ENCODE measurements around the gene SMURF2. TPM values are rescaled to one million over a fixed set of nuclear protein-coding genes. Genes with fewer than 3 reads are reported as not detected.

Gene SMURF2
- total and polyA plus RNA-seq, 9 donors: 9.9 to 29.0 (median 22.6) TPM

DNA sequence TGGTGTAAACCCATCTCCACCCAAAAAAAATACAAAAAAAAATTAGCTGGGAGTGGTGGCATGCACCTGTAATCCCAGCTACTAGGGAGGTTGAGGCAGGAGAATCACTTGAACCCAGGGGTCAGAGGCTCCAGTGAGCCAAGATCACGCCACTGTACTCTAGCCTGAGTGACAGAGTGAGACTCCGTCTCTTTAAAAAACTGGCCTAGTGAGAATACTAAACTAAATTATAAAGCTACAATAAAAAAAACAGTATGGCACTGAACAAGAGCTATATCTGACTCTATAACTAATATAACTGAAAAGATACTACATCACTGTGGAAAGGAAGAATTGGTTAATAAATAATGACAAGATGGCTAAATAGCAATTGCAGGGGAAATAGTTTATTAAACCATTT lies 6.4 kb downstream of the SMURF2 start:
- Histone ChIP-seq H3K27me3 (no peaks in the 10 kb centered on the region), H3K36me3 (no peaks in the 10 kb centered on the region), H3K9me3 (no peaks in the 10 kb centered on the region), H3K4me1 (ENCODE audit: insufficient read depth) (peaks cover 3% of the 10 kb centered on the region), H3K27ac (no peak overlapping the region), H3K4me3 (no peak overlapping the region)
- intact Hi-C loops (cut with DNase I): no loop called here
- no peak for DNase-seq
- TF ChIP-seq EP300 (IDR thresholded peaks at IDR 0.05) (no peak), POLR2A (IDR thresholded peaks at IDR 0.05) (no peak)
- TF ChIP-seq, protein P1, sequence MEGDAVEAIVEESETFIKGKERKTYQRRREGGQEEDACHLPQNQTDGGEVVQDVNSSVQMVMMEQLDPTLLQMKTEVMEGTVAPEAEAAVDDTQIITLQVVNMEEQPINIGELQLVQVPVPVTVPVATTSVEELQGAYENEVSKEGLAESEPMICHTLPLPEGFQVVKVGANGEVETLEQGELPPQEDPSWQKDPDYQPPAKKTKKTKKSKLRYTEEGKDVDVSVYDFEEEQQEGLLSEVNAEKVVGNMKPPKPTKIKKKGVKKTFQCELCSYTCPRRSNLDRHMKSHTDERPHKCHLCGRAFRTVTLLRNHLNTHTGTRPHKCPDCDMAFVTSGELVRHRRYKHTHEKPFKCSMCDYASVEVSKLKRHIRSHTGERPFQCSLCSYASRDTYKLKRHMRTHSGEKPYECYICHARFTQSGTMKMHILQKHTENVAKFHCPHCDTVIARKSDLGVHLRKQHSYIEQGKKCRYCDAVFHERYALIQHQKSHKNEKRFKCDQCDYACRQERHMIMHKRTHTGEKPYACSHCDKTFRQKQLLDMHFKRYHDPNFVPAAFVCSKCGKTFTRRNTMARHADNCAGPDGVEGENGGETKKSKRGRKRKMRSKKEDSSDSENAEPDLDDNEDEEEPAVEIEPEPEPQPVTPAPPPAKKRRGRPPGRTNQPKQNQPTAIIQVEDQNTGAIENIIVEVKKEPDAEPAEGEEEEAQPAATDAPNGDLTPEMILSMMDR (IDR thresholded peaks at IDR 0.05): no peak
- WGBS, 3 donors: 95 to 99% (median 98%) methylated on average over 2 of the region's 2 CpGs

DNA sequence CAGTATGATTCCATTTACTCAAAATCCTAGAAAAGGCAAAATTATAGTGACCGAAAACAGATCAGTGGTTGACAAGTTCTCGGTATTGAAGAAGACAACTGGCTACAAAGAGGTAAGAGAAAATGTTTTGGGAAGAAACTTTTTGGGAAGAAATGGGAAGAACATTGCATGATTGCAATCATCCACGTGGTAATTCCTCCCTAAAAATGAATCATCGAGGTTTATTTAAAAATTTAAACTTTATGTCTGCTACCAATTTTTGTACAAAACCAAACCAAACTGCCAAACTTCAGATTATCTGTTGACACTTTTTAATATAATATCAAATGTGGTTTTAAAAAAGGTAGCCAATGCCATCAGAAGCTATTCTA lies 8.1 kb downstream of the SMURF2 start:
- no peaks in the 10 kb centered on the region for H3K9me3 ChIP-seq
- H3K27me3 ChIP-seq: no peaks in the 10 kb centered on the region
- H3K4me3 ChIP-seq: no peak overlapping the region
- TF ChIP-seq, protein P1 (IDR thresholded peaks at IDR 0.05): no peak
- TF ChIP-seq EP300 (IDR thresholded peaks at IDR 0.05): no peak
- TF ChIP-seq POLR2A (IDR thresholded peaks at IDR 0.05): no peak
- intact Hi-C loops (cut with DNase I): no loop called here
- H3K27ac ChIP-seq: no peak overlapping the region
- no peak for DNase-seq
- no peaks in the 10 kb centered on the region for H3K36me3 ChIP-seq
- 69 to 72% (median 72%) methylated on average over 4 of the region's 4 CpGs for WGBS, 3 donors
- H3K4me1 ChIP-seq (ENCODE audit: insufficient read depth): peaks cover 1% of the 10 kb centered on the region

DNA sequence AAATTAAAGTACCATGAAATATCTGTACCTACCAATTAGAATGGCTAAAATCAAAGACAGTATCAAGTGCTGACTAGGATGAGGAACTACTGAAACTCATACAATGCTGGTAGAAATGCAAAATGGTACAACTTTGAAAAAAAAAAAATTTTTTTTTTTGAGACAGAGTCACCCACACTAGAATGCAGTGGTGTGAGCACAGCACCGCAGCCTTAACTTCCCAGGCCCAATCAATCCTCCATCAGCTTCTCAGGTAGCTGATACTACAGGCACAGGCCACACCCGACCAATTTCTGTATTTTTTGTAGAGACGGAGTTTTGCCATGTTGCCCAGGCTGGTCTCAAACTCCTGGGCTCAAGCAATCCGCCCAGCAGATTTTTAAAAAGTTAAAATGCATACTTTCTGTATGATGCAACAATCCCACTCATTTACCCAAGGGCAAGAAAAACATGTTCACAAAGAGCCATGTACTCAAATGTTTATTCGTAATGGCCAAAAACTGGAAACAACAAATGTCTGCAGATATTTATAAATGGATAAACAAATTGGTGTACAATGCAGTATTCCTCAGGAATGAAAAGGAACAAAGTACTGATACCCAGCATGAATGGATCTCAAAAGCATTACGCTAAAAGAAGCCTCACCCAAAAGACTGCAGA lies 8.7 kb downstream of the SMURF2 start:
- intact Hi-C loops (cut with DNase I): no loop called here
- H3K9me3 ChIP-seq: no peaks in the 10 kb centered on the region
- no peaks in the 10 kb centered on the region for H3K36me3 ChIP-seq
- H3K4me1 ChIP-seq (ENCODE audit: insufficient read depth): peaks cover 1% of the 10 kb centered on the region
- no peaks in the 10 kb centered on the region for H3K27me3 ChIP-seq
- H3K27ac ChIP-seq: no peak overlapping the region
- DNase-seq: no peak
- no peak overlapping the region for H3K4me3 ChIP-seq
- TF ChIP-seq, protein P1 (IDR thresholded peaks at IDR 0.05): no peak
- TF ChIP-seq EP300 (IDR thresholded peaks at IDR 0.05): no peak
- TF ChIP-seq POLR2A (IDR thresholded peaks at IDR 0.05): no peak
- 76 to 79% (median 76%) methylated on average over 6 of the region's 6 CpGs for WGBS, 3 donors

DNA sequence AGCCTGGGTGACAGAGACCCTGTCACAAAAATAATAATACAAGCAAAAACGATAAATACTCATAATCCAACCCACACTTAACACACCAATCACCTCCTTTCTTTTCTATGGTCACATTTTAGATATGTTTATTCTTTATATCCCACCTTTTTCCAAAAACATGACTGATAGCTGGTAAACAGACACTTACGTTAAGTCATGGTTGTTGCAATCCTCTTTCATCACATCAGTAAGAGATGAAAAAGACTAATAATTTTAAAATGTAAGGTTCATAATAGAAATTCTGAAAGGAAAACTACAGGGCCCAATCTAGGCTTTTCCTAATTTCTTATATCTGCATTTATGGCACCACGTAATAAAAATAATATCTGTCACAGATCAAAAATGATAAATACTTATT lies 10.2 kb downstream of the SMURF2 start:
- 84 to 89% (median 85%) methylated on average over 3 of the region's 3 CpGs for WGBS, 3 donors
- no peak for DNase-seq
- intact Hi-C loops (cut with DNase I): no loop called here
- no peak overlapping the region for H3K27ac ChIP-seq
- peaks cover 1% of the 10 kb centered on the region for H3K4me1 ChIP-seq (ENCODE audit: insufficient read depth)
- TF ChIP-seq EP300 (IDR thresholded peaks at IDR 0.05): no peak
- no peak for TF ChIP-seq POLR2A (IDR thresholded peaks at IDR 0.05)
- TF ChIP-seq, protein P1 (IDR thresholded peaks at IDR 0.05): no peak
- no peak overlapping the region for H3K4me3 ChIP-seq
- H3K9me3 ChIP-seq: no peaks in the 10 kb centered on the region
- no peaks in the 10 kb centered on the region for H3K27me3 ChIP-seq
- H3K36me3 ChIP-seq: no peaks in the 10 kb centered on the region

Measured in ovary (tissue), 9 donors.